ENCODE data around the gene DEAF1. TPM values are rescaled to one million over a fixed set of nuclear protein-coding genes. Genes with fewer than 3 reads are reported as not detected.

DEAF1 gene
- polyA plus RNA-seq, 1 donor (not counting 4 experiments of a cell fraction or from before 2014, with no cell fraction given) = 8.1 TPM

DNA sequence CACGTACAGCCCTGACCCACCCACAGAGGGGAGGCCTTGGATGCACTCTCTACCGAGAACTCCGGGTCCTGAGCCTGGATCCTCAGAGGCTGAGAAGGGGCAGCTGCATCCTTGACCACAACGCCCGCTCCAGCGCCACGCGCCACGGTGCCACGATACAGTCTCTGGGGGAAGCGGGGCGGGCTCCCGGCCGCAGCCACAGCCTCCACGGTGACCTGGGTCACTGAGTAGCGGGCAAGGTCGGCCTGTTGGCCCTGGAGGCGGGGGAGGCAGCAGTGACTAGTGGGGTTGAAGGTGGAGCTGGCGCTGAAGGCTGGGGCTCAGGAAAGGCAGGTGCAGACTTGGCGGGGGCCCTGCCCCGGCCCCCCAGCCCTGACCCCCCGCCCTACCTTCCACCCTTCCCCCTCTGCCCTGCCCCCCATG, 75.4 kb downstream of the DEAF1 start:
- Histone ChIP-seq H3K9ac (ENCODE audit: control insufficient read depth, extremely low read depth, insufficient read depth, low read length) (no peak overlapping the region), H3K4me2 (ENCODE audit: control insufficient read depth, extremely low read depth, insufficient read depth, low read depth, low read length) (no peak overlapping the region), H3K9me3 (ENCODE audit: control insufficient read depth, low read depth, low read length) (no peaks in the 10 kb centered on the region), H3K79me2 (ENCODE audit: control insufficient read depth, insufficient read depth, low read length) (peaks cover 2% of the 10 kb centered on the region), H4K20me1 (ENCODE audit: control insufficient read depth, extremely low read depth, insufficient read depth, low read length) (no peaks in the 10 kb centered on the region), H3K4me3 (ENCODE audit: control insufficient read depth in 2 of 3, extremely low read depth in 1 of 3, insufficient read depth in 2 of 3, low read depth in 1 of 3, low read length in 3 of 3) (no peak overlapping the region), H3K27ac (ENCODE audit: control insufficient read depth, insufficient read depth, low read length) (no peak overlapping the region), H3K27me3 (ENCODE audit: control insufficient read depth, extremely low read depth, insufficient read depth, low read length) (no peaks in the 10 kb centered on the region), H3K9me1 (ENCODE audit: control insufficient read depth, extremely low read depth, insufficient read depth, low read length) (no peaks in the 10 kb centered on the region), H2AFZ (ENCODE audit: control insufficient read depth, low read length) (no peak overlapping the region), H3K36me3 (ENCODE audit: control insufficient read depth in 2 of 2, extremely low read depth in 1 of 2, insufficient read depth in 2 of 2, low read length in 2 of 2) (no peaks in the 10 kb centered on the region), H3K4me1 (ENCODE audit: control insufficient read depth, extremely low read depth, insufficient read depth, low read length) (peaks cover 1% of the 10 kb centered on the region)
- dilution Hi-C loops (cut with MboI; ENCODE audit: extremely low pct_ligation_motif_present, low sequenced_read_pairs) = no loop called here
- no peak for FAIRE-seq
- no peak for DNase-seq (ENCODE audit: low read depth, low spot score)
- TF ChIP-seq EZH2 (IDR thresholded peaks at IDR 0.05; ENCODE audit: low read length) = no peak
- no peak for TF ChIP-seq CTCF (optimal IDR thresholded peaks at IDR 0.05 in 1 of 3, IDR thresholded peaks at IDR 0.05 in 1 of 3, conservative IDR thresholded peaks at IDR 0.05 in 1 of 3; ENCODE audit: extremely low read depth in 1 of 3, insufficient read depth in 2 of 3, low read length in 3 of 3)

DNA sequence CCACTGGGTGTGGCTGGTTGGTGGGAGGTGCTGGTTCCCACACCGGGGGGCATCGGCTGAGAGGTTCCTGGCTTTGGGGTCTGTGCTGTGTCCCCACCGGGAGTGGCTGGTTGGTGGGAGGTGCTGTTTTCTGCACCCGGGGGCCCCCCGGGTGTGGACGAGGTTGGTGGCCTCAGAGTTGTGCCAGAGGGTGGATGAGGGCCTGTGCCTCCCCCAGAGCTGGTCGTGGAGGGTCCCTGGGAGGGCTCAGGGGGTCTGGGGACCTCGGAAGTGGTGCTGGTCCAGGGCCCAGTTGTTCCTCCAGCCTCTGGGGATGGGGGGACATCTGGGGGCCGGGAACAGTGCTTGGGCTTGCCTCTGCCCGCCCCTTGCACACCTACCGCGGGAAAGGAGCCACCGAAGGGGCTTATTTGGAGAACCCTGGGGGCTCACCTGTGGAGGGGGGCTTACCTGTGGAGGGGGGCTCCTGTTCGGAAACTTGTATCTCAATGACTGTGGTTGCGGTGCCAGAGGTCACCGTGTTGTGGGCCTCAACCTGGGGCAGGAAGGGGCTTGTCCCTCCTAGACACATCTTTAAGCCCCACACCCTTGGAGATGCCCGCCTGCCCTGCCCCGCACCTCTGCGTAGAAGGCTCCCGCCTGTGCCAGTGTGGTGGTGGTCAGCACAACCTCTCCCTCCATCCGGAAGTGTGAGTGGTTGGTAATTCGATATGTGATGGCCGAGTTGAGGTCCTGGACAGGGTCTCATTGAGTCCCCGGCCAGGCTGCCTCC, 76.0 kb downstream of the DEAF1 start:
- Histone ChIP-seq H4K20me1 (ENCODE audit: control insufficient read depth, extremely low read depth, insufficient read depth, low read length) (no peaks in the 10 kb centered on the region), H3K4me1 (ENCODE audit: control insufficient read depth, extremely low read depth, insufficient read depth, low read length) (peaks cover 7% of the 10 kb centered on the region), H3K27me3 (ENCODE audit: control insufficient read depth, extremely low read depth, insufficient read depth, low read length) (no peaks in the 10 kb centered on the region), H2AFZ (ENCODE audit: control insufficient read depth, low read length) (no peak overlapping the region), H3K4me2 (ENCODE audit: control insufficient read depth, extremely low read depth, insufficient read depth, low read depth, low read length) (no peak overlapping the region), H3K9me1 (ENCODE audit: control insufficient read depth, extremely low read depth, insufficient read depth, low read length) (no peaks in the 10 kb centered on the region), H3K4me3 (ENCODE audit: control insufficient read depth in 2 of 3, extremely low read depth in 1 of 3, insufficient read depth in 2 of 3, low read depth in 1 of 3, low read length in 3 of 3) (no peak overlapping the region), H3K27ac (ENCODE audit: control insufficient read depth, insufficient read depth, low read length) (no peak overlapping the region), H3K9ac (ENCODE audit: control insufficient read depth, extremely low read depth, insufficient read depth, low read length) (no peak overlapping the region), H3K36me3 (ENCODE audit: control insufficient read depth in 2 of 2, extremely low read depth in 1 of 2, insufficient read depth in 2 of 2, low read length in 2 of 2) (no peaks in the 10 kb centered on the region), H3K9me3 (ENCODE audit: control insufficient read depth, low read depth, low read length) (no peaks in the 10 kb centered on the region), H3K79me2 (ENCODE audit: control insufficient read depth, insufficient read depth, low read length) (peaks cover 2% of the 10 kb centered on the region)
- FAIRE-seq (no peak), DNase-seq (ENCODE audit: low read depth, low spot score) (no peak)
- dilution Hi-C loops (cut with MboI; ENCODE audit: extremely low pct_ligation_motif_present, low sequenced_read_pairs) = no loop called here
- TF ChIP-seq CTCF (optimal IDR thresholded peaks at IDR 0.05 in 1 of 3, IDR thresholded peaks at IDR 0.05 in 1 of 3, conservative IDR thresholded peaks at IDR 0.05 in 1 of 3; ENCODE audit: extremely low read depth in 1 of 3, insufficient read depth in 2 of 3, low read length in 3 of 3) (no peak), EZH2 (IDR thresholded peaks at IDR 0.05; ENCODE audit: low read length) (no peak)

All from keratinocyte (primary cell).